GM18499 (cell line): ENCODE measurements around the gene RPL11.
"Not testable (repeated sequence)": the region's sequence is repeated elsewhere in the genome, so short reads cannot be mapped to it uniquely, and the experiment has no call there.

Experiments used
- ATAC-seq: cut with Tn5 transposase; IDR thresholded peaks from one replicate; pipeline ENCODE4 v1.9.1; 2021; ENCODE audit warnings: moderate number of reproducible peaks; ENCODE audit not compliant: insufficient read depth, unreplicated experiment

Gene RPL11

DNA sequence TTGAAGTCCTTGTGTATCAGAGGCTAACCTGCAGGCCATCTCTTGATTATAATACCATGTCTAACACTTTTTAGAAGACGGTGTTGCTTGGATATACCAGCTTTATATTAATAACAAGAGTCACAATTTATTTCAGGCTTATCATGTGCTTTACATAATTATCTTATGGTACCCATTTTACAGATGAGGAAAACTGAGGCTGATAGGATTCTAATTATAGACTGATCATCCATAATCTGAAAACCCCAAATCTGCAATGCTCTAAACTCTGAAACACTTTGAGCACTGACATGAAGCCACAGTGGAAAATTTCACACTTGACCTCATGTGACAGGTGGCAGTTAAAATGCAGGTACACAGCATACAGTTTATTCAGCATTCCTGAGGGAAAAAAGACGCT is 7.2 kb upstream of the RPL11 start:
- ATAC-seq, result no peak

DNA sequence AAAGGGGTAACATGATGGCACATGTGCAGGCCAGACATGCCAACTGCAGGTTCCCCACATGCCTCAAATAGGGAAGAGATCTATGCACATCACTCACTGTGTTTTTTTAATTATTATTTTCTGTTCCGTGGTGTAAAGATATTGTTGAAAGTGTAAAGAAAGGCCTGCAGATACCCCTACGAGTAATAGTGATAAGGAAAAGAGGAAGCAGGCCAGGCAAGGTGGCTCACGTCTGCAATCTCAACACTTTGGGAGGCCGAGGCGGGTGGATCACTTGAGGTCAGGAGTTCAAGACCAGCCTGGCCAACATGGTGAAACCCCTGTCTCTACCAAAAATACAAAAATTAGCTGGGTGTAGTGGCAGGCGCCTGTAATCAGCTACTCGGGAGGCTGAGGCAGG is 6.4 kb upstream of the RPL11 start:
- not testable (repeated sequence) for ATAC-seq

GRCh38 chr1:23687680-23688079 is 3.9 kb upstream of the RPL11 start:
- not testable (repeated sequence) for ATAC-seq

DNA sequence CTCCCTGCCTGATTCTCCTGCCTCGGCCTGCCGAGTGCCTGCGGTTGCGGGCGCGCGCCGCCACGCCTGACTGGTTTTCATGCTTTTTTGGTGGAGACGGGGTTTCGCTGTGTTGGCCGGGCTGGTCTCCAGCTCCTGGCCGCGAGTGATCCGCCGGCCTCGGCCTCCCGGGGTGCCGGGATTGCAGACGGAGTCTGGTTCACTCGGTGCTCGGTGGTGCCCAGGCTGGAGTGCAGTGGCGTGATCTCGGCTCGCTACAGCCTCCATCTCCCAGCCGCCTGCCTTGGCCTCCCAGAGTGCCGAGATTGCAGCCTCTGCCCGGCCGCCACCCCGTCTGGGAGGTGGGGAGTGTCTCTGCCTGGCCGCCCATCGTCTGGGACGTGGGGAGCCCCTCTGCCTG is 3.3 kb upstream of the RPL11 start:
- ATAC-seq, result not testable (repeated sequence)

- ATAC-seq, result no peak
Measured at GRCh38 chr1:23692308-23692871, 784 bp downstream of the RPL11 start.

DNA sequence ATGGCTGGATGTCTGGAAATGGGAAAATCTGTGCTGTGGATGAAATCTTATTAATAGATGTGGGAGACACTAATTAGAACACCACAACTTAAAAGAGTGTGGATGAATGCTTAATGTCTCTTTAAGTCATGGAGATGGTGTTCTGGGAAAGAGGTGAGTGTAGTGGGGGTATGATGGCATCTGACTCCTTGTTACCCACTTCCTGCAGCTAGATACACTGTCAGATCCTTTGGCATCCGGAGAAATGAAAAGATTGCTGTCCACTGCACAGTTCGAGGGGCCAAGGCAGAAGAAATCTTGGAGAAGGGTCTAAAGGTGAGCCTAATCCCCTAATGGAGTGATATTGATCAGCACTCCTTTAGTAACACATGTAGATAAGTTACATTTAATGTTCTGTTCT is 2.0 kb downstream of the RPL11 start:
- no peak for ATAC-seq

- ATAC-seq, result no peak
Measured at GRCh38 chr1:23694371-23694770, 2.8 kb downstream of the RPL11 start.

DNA sequence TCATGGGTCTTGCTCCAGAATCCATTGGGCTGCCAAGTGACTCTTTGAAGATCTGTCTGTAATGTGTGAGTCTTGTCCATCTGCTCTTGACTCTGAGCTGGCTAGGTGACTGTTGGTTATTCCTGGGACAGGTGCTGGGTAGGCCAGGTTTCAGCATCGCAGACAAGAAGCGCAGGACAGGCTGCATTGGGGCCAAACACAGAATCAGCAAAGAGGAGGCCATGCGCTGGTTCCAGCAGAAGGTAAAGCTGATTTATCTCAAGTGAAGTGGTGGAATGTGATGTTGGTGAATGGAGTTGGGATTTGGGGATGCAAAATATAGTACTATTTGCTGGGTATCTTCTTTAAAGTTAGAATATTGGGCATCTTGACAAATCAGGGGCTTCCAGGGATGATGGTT is 4.1 kb downstream of the RPL11 start:
- no peak for ATAC-seq

DNA sequence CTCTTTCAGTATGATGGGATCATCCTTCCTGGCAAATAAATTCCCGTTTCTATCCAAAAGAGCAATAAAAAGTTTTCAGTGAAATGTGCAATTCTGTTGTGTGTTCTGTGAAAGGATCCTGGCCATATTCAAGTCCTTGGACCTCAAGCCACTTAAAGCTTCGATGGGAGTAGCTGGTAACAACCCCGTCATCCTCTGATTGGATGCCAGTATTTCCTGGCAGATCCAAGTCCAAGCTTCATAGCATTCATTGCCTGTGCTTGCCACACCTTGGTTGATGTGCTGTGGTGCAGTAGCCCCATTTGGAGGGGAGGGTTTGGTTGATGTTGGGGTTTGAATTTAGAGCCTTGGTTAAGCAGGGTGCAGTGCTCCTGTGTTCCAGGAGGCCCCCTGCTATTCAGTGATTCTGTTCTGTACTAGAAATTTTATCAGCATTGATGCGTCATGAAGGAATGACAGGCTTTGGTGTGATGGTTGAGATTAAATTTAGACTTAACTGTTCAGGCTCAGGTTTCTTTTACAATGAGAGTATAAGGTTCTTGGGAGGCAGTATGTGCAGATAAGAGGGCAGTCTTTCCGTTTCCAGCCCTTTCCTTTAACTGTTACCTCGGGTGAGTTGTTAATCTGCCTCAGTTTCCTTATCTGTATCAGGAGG is 4.9 kb downstream of the RPL11 start:
- no peak for ATAC-seq

GRCh38 chr1:23698466-23698865 is 6.9 kb downstream of the RPL11 start:
- ATAC-seq, result no peak

- ATAC-seq, result no peak
Measured at GRCh38 chr1:23699280-23700179, 7.9 kb downstream of the RPL11 start.

DNA sequence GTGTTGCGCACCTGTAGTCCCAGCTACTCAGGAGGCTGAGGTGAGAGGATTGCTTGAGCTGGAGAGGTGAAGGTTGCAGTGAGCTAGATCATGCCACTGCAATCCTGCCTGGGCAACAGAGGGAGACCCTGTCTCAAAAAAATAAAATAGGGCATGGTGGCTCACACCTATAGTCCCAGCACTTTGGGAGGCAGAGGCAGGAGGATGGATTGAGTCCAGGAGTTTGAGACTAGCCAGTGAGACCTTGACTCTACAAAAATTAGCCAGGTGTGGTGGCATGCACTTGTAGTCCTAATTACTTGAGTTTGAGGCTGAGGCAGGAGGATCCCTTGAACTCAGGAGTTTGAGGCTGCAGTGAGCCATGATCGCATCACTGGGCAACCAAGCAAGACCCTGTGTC is 9.7 kb downstream of the RPL11 start:
- no peak for ATAC-seq

GRCh38 chr1:23701996-23702395 is 10.4 kb downstream of the RPL11 start:
- ATAC-seq, result no peak

GRCh38 chr1:23704834-23705495 is 13.4 kb downstream of the RPL11 start:
- no peak for ATAC-seq

DNA sequence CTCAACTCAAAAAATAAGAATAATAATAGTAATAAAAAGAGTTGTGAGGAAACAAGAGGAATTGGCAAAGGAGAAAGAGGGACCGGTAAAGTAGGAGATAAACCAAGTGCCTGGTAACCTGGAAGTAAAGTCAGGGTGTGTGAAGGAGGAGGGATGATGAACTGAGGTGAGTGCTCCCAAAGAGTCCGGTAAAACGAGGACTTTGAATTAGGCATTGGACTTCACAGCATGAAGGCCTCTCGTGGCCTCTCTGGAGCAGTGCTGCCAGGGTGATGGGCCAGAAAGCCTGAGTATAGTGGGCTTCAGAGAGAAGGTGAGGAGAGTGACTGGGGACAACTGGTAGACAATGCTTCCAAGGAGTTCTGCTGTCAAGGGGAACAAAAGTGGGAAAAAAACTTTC is 17.6 kb downstream of the RPL11 start:
- no peak for ATAC-seq

GRCh38 chr1:23718482-23718881 is 26.9 kb downstream of the RPL11 start:
- ATAC-seq, result no peak

- no peak for ATAC-seq
Measured at GRCh38 chr1:23719162-23719820, 27.7 kb downstream of the RPL11 start.

GRCh38 chr1:23720256-23720995 is 28.8 kb downstream of the RPL11 start:
- peak; percentile 36 for ATAC-seq

GRCh38 chr1:23722652-23723051 is 31.0 kb downstream of the RPL11 start:
- ATAC-seq, result no peak

- ATAC-seq, result no peak
Measured at GRCh38 chr1:23726686-23727085, 35.1 kb downstream of the RPL11 start.
